ENCODE data around the gene TMEM266. TPM values are rescaled to one million over a fixed set of nuclear protein-coding genes. Genes with fewer than 3 reads are reported as not detected.

TMEM266 gene
- total and polyA plus RNA-seq, 2 experiments from 2014 or later: 0.42 to 5.0 TPM

GRCh38 chr15:76195506-76196268 lies 135.9 kb downstream of the TMEM266 start (continued):
- TF ChIP-seq REST (IDR thresholded peaks at IDR 0.05; ENCODE audit: unreplicated experiment) (no peak), ZNF462 (CRISPR knock-in tag; IDR thresholded peaks at IDR 0.05) (no peak), CREB1 (CRISPR knock-in tag; IDR thresholded peaks at IDR 0.05; ENCODE audit: low read depth) (no peak)

All from GM23338 (cell line).